HepG2 (cell line): ENCODE data around the gene TMEM185B. TPM values are rescaled to one million over a fixed set of nuclear protein-coding genes. Genes with fewer than 3 reads are reported as not detected.

Experiments used
- ATAC-seq: fragments of 200-7000 bp; cut with Tn5 transposase; 3 replicates; pipeline ENCODE4 v1.9.1; 2020; ENCODE audit warnings: mild to moderate bottlenecking, moderate library complexity
- BruUV-seq: library from RNA; stranded (reverse); fragments of 400-500 nt; replicated peaks from 2 replicates; lab custom pipeline; 2021; lab: Mats Ljungman, UMichigan
- CTCF ChIA-PET: fragments of 300-600 bp; formaldehyde crosslinking; extraction: SDS; loops from one replicate; lab custom pipeline; 2021; ENCODE audit warnings: low total read pairs, inconsistent platforms, low intra/inter-chr PET ratio; lab: Yijun Ruan, JAX
- POLR2A ChIA-PET: fragments of 350-600 bp; sonication (Branson Sonifier 250); formaldehyde crosslinking; loops from one replicate; lab custom pipeline; 2020; ENCODE audit warnings: antibody characterized with exemption, inconsistent platforms; lab: Yijun Ruan, JAX
- DNase-seq: peaks from one replicate; pipeline ENCODE4 v3.0.0-alpha.2; 2015; ENCODE audit warnings: low spot score
- FAIRE-seq: peaks from 3 replicates; lab custom pipeline; 2011; peaks lifted over from hg19 to GRCh38; lab: Jason Lieb, UNC
- H2AFZ ChIP-seq: one replicate; pipeline ENCODE4 v1.6.1; 2011; ENCODE audit warnings: low read length, inconsistent platforms
- H3K27ac ChIP-seq: fragments of 300-600 bp; 3 replicates; pipeline ENCODE4 v1.8.0; 2011; ENCODE audit warnings: mixed run types, mild to moderate bottlenecking, mixed read lengths, low read length, inconsistent platforms; ENCODE audit not compliant: insufficient read depth; ENCODE audit errors: extremely low read length
- H3K27me3 ChIP-seq, 2 experiments: fragments of 200-600 bp in 1 of 2; 2 replicates in 1 of 2; 3 replicates in 1 of 2; pipeline versions ENCODE4 v1.6.0 to v1.8.0; 2011; ENCODE audit warnings: low read length in 2 of 2, mild to moderate bottlenecking in 2 of 2, moderate library complexity in 2 of 2, inconsistent platforms in 1 of 2; ENCODE audit not compliant: insufficient read depth in 2 of 2, control insufficient read depth in 1 of 2
- H3K36me3 ChIP-seq, 2 experiments: fragments of 200-600 bp in 1 of 2; replicated peaks in 1 of 2; 2 replicates in 1 of 2; 3 replicates in 1 of 2; pipeline versions ENCODE4 v1.5.1 to v1.8.0; 2011; ENCODE audit warnings: low read length in 2 of 2, inconsistent platforms in 1 of 2; ENCODE audit not compliant: insufficient read depth in 2 of 2, control insufficient read depth in 1 of 2
- H3K4me1 ChIP-seq: 2 replicates; pipeline ENCODE4 v1.5.1; 2012; ENCODE audit warnings: low read length, inconsistent platforms; ENCODE audit not compliant: insufficient read depth
- H3K4me2 ChIP-seq: 2 replicates; pipeline ENCODE4 v1.6.0; 2011; ENCODE audit warnings: low read depth, low read length, inconsistent platforms
- H3K4me3 ChIP-seq, 3 experiments: fragments of 200-600 bp in 1 of 3; sonication (generic), shearing (Covaris generic) in 1 of 3; replicated peaks in 1 of 3; 2 replicates each; pipeline ENCODE4 v1.5.1; 2011 to 2016; ENCODE audit warnings: low read length in 3 of 3, inconsistent platforms in 2 of 3, low read depth in 2 of 3, mild to moderate bottlenecking in 2 of 3, control low read depth in 1 of 3, mixed read lengths in 1 of 3; ENCODE audit not compliant: insufficient read depth in 1 of 3
- H3K79me2 ChIP-seq: one replicate; pipeline ENCODE4 v1.6.1; 2011; ENCODE audit warnings: low read length, inconsistent platforms; ENCODE audit not compliant: insufficient read depth
- H3K9ac ChIP-seq: 2 replicates; pipeline ENCODE4 v1.6.0; 2011; ENCODE audit warnings: mild to moderate bottlenecking, low read depth, low read length, inconsistent platforms; ENCODE audit not compliant: insufficient read depth
- H3K9me3 ChIP-seq: 2 replicates; pipeline ENCODE4 v1.5.1; 2012; ENCODE audit warnings: mild to moderate bottlenecking, low read length
- H4K20me1 ChIP-seq: 2 replicates; pipeline ENCODE4 v1.6.0; 2011; ENCODE audit warnings: inconsistent platforms, mild to moderate bottlenecking, low read length, moderate library complexity; ENCODE audit not compliant: insufficient read depth
- ATF4 ChIP-seq, 2 experiments: fragments of 450-650 bp in 1 of 2; sonication (generic) in 1 of 2; formaldehyde crosslinking; IDR thresholded peaks; 2 replicates each; pipeline versions ENCODE4 v1.5.0 to v1.8.0; 2020 to 2022; ENCODE audit warnings: mild to moderate bottlenecking in 1 of 2, missing genetic modification reagents in 1 of 2
- ATF5 ChIP-seq: sonication (generic); formaldehyde crosslinking; IDR thresholded peaks from 2 replicates; pipeline ENCODE4 v1.4.0; 2020; ENCODE audit warnings: mild to moderate bottlenecking, low read depth, missing genetic modification reagents
- GATAD2A ChIP-seq: IDR thresholded peaks from 2 replicates; pipeline ENCODE4 v1.6.1; 2016
- PCBP2 ChIP-seq: fragments of 200-400 bp; formaldehyde crosslinking; optimal IDR thresholded peaks from 2 replicates; pipeline ENCODE3; 2018; ENCODE audit warnings: low read length, low read depth; ENCODE audit not compliant: poor library complexity, severe bottlenecking
- PHF21A ChIP-seq: sonication (generic); formaldehyde crosslinking; IDR thresholded peaks from 2 replicates; pipeline ENCODE4 v1.5.0; 2020; ENCODE audit warnings: mild to moderate bottlenecking, missing genetic modification reagents
- TBP ChIP-seq: sonication (generic); formaldehyde crosslinking; IDR thresholded peaks from 2 replicates; pipeline ENCODE4 v1.5.0; 2020; ENCODE audit warnings: missing genetic modification reagents
- TSC22D2 ChIP-seq: sonication (generic); formaldehyde crosslinking; IDR thresholded peaks from 2 replicates; pipeline ENCODE4 v1.5.1; 2020; ENCODE audit warnings: missing genetic modification reagents, mild to moderate bottlenecking, borderline replicate concordance
- ZBTB25 ChIP-seq: IDR thresholded peaks from 2 replicates; pipeline ENCODE4 v1.6.1; 2018; ENCODE audit warnings: missing genetic modification reagents
- ZNF207 ChIP-seq: fragments of 450-650 bp; IDR thresholded peaks from 2 replicates; pipeline ENCODE4 v1.6.1; 2016; ENCODE audit warnings: antibody characterized with exemption, borderline replicate concordance
- ZNF331 ChIP-seq: sonication (generic); formaldehyde crosslinking; IDR thresholded peaks from 2 replicates; pipeline ENCODE4 v1.4.0; 2020; ENCODE audit warnings: missing genetic modification reagents
- ZNF367 ChIP-seq: sonication (generic); formaldehyde crosslinking; IDR thresholded peaks from 2 replicates; pipeline ENCODE4 v1.4.0; 2020; ENCODE audit warnings: missing genetic modification reagents, borderline replicate concordance
- ZNF652 ChIP-seq: IDR thresholded peaks from 2 replicates; pipeline ENCODE4 v1.6.1; 2016; ENCODE audit warnings: low read depth, borderline replicate concordance
- ZNF775 ChIP-seq: sonication (generic); formaldehyde crosslinking; IDR thresholded peaks from 2 replicates; pipeline ENCODE4 v1.4.0; 2020; ENCODE audit warnings: missing genetic modification reagents, mild to moderate bottlenecking, moderate library complexity, borderline replicate concordance
- WGBS: methylation state at CpG from one replicate; pipeline ENCODE4 v1.1.6; 2017; ENCODE audit warnings: low lambda C conversion rate; 5-methylcytosine and 5-hydroxymethylcytosine counted together
- in situ Hi-C: cut with HindIII; loops from 2 replicates; pipeline ENCODE4 v1.10.0; 2017; ENCODE audit warnings: low pct_unique_long_range_greater_than_20kb; ENCODE audit not compliant: extremely low pct_ligation_motif_present
- intact Hi-C: fragments of 100-400 bp; cut with micrococcal nuclease; formaldehyde crosslinking; loops from one replicate; pipeline ENCODE4 v1.10.0; 2022; ENCODE audit not compliant: unreplicated experiment
- polyA plus RNA-seq, 8 experiments: library from polyadenylated mRNA; depleted of rRNA in 3 of 8; stranded (reverse) in 7 of 8; unstranded in 1 of 8; fragments of >200 nt; fragmentation: Illumina TruSeq in 4 of 8; extraction: Trizol in 4 of 8; gene quantifications; 2 replicates each; pipeline versions ENCODE4 v1.2.1 to v1.2.3, GENCODE V29; 2011 to 2016; ENCODE audit warnings: low read depth in 4 of 8, missing spikeins in 1 of 8, mixed read lengths in 1 of 8; ENCODE audit not compliant: insufficient read depth in 1 of 8
- total RNA-seq, 5 experiments: library from RNA; depleted of rRNA; stranded (reverse); fragments of >200 nt; fragmentation: Illumina TruSeq; extraction: Trizol; gene quantifications; 2 replicates each; pipeline ENCODE4 v1.2.3, GENCODE V29; 2016; ENCODE audit warnings: low read depth in 1 of 5
- TF ChIP-seq, protein P1 (sequence below): sonication (generic); formaldehyde crosslinking; IDR thresholded peaks from 2 replicates; pipeline ENCODE4; 2020; ENCODE audit warnings: missing genetic modification reagents, mild to moderate bottlenecking, borderline replicate concordance
- TF ChIP-seq, protein P2 (sequence below): sonication (generic); IDR thresholded peaks from 2 replicates; pipeline ENCODE4 v1.6.1; 2016; ENCODE audit warnings: low read depth, borderline replicate concordance
- TF ChIP-seq, protein P3 (sequence below): sonication (generic); formaldehyde crosslinking; IDR thresholded peaks from 2 replicates; pipeline ENCODE4 v1.4.0; 2020; ENCODE audit warnings: missing genetic modification reagents
- TF ChIP-seq, protein P4 (sequence below): sonication (generic); formaldehyde crosslinking; IDR thresholded peaks from 2 replicates; pipeline ENCODE4 v1.5.0; 2020; ENCODE audit warnings: missing genetic modification reagents

The TMEM185B gene
- total and polyA plus RNA-seq, 2 of the 13 experiments (the other 11 are each of a cell fraction or from before 2014, with no cell fraction given) = 5.6 to 7.0 TPM

- peak overlapping the region; percentile 70 for H3K9ac ChIP-seq
- peaks cover 4 to 22% of the 10 kb centered on the region in 2 experiments; a peak in 2 of 5 replicates for H3K27me3 ChIP-seq
- in situ Hi-C loops = no loop called here
- no peaks in the 10 kb centered on the region for H3K36me3 ChIP-seq
- H3K9me3 ChIP-seq = no peaks in the 10 kb centered on the region
- no peak overlapping the region for H2AFZ ChIP-seq
- DNase-seq (no peak), FAIRE-seq (no peak), ATAC-seq (no peak)
- peak overlapping the region; percentile 70 to 87 (median 73) for H3K4me3 ChIP-seq
- H4K20me1 ChIP-seq = no peaks in the 10 kb centered on the region
- intact Hi-C loops = loop anchor here (5.0 to 10.0 kb wide), 2 partner anchors 203 to 311 kb away; no protein-coding TSS in a partner anchor
- H3K27ac ChIP-seq = no peak overlapping the region
- H3K4me2 ChIP-seq = peak overlapping the region; percentile 91
- H3K79me2 ChIP-seq = peaks cover 38% of the 10 kb centered on the region
- ChIA-PET POLR2A (interaction anchor here (0.8 kb wide), 1 partner anchor 59 kb away, joined by 4 read pairs; no protein-coding TSS in a partner anchor), CTCF (interaction anchor here (1.9 kb wide), 1 partner anchor 59 kb away, joined by 13 read pairs; no protein-coding TSS in a partner anchor)
- H3K4me1 ChIP-seq = peaks cover 58% of the 10 kb centered on the region
- WGBS = 81% methylated on average over 8 of the region's 8 CpGs
- BruUV-seq = no TSS peak
- no peak for TF ChIP-seq TSC22D2 (CRISPR knock-in tag)
- TF ChIP-seq ZNF775 (CRISPR knock-in tag) = no peak
- TF ChIP-seq ZNF207 = no peak
- TF ChIP-seq TBP (CRISPR knock-in tag) = no peak
- TF ChIP-seq ZNF652 (CRISPR knock-in tag) = no peak
- TF ChIP-seq, protein P1, sequence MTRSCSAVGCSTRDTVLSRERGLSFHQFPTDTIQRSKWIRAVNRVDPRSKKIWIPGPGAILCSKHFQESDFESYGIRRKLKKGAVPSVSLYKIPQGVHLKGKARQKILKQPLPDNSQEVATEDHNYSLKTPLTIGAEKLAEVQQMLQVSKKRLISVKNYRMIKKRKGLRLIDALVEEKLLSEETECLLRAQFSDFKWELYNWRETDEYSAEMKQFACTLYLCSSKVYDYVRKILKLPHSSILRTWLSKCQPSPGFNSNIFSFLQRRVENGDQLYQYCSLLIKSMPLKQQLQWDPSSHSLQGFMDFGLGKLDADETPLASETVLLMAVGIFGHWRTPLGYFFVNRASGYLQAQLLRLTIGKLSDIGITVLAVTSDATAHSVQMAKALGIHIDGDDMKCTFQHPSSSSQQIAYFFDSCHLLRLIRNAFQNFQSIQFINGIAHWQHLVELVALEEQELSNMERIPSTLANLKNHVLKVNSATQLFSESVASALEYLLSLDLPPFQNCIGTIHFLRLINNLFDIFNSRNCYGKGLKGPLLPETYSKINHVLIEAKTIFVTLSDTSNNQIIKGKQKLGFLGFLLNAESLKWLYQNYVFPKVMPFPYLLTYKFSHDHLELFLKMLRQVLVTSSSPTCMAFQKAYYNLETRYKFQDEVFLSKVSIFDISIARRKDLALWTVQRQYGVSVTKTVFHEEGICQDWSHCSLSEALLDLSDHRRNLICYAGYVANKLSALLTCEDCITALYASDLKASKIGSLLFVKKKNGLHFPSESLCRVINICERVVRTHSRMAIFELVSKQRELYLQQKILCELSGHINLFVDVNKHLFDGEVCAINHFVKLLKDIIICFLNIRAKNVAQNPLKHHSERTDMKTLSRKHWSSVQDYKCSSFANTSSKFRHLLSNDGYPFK (CRISPR knock-in tag) = no peak
- TF ChIP-seq, protein P2, sequence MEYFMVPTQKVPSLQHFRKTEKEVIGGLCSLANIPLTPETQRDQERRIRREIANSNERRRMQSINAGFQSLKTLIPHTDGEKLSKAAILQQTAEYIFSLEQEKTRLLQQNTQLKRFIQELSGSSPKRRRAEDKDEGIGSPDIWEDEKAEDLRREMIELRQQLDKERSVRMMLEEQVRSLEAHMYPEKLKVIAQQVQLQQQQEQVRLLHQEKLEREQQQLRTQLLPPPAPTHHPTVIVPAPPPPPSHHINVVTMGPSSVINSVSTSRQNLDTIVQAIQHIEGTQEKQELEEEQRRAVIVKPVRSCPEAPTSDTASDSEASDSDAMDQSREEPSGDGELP = no peak
- no peak for TF ChIP-seq ZBTB25 (CRISPR knock-in tag)
- TF ChIP-seq, protein P3, sequence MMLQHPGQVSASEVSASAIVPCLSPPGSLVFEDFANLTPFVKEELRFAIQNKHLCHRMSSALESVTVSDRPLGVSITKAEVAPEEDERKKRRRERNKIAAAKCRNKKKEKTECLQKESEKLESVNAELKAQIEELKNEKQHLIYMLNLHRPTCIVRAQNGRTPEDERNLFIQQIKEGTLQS (CRISPR knock-in tag) = no peak
- no peak for TF ChIP-seq PCBP2
- no peak for TF ChIP-seq GATAD2A
- TF ChIP-seq ATF4 (CRISPR knock-in tag; IDR thresholded peaks at IDR 0.05) = no peak
- no peak for TF ChIP-seq ZNF331 (CRISPR knock-in tag)
- no peak for TF ChIP-seq ATF5 (CRISPR knock-in tag)
- TF ChIP-seq ZNF367 (CRISPR knock-in tag) = no peak
- TF ChIP-seq, protein P4, sequence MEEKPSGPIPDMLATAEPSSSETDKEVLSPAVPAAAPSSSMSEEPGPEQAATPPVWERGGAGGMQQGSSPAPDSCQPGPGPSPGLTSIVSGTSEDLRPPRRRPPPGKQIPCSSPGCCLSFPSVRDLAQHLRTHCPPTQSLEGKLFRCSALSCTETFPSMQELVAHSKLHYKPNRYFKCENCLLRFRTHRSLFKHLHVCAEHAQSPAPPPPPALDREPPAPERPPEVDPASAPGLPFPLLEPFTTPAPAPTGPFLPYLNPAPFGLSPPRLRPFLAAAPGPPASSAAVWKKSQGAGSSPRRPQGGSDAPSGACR (CRISPR knock-in tag) = no peak
- TF ChIP-seq PHF21A (CRISPR knock-in tag) = no peak
These were observed 31.0 kb upstream of the TMEM185B start for GRCh38 chr2:120254178-120254577.
